HuH-7 (cell line): ENCODE measurements around the gene ZC3HAV1L.
"Not testable (repeated sequence)": the region's sequence is repeated elsewhere in the genome, so short reads cannot be mapped to it uniquely, and the experiment has no call there.

Source experiments
- DNase-seq: peaks from one replicate; pipeline ENCODE4 v3.0.0; 2011; ENCODE audit warnings: low spot score

ZC3HAV1L gene

GRCh38 chr7:139054101-139054500, 18.3 kb upstream of the ZC3HAV1L start:
- DNase-seq = no peak

- DNase-seq = no peak
These were observed 15.8 kb upstream of the ZC3HAV1L start for GRCh38 chr7:139051655-139052054.

- DNase-seq = no peak
These were observed 14.1 kb upstream of the ZC3HAV1L start for GRCh38 chr7:139049936-139050335.

- no peak for DNase-seq
These were observed 13.3 kb upstream of the ZC3HAV1L start for GRCh38 chr7:139049111-139049510.

GRCh38 chr7:139047970-139048369, 12.1 kb upstream of the ZC3HAV1L start:
- DNase-seq = no peak

- no peak for DNase-seq
These were observed 10.3 kb upstream of the ZC3HAV1L start for GRCh38 chr7:139046143-139046542.

GRCh38 chr7:139044813-139045794, 9.3 kb upstream of the ZC3HAV1L start:
- no peak for DNase-seq

- no peak for DNase-seq
These were observed 8.3 kb upstream of the ZC3HAV1L start for GRCh38 chr7:139043823-139044812.

- no peak for DNase-seq
These were observed 5.7 kb upstream of the ZC3HAV1L start for GRCh38 chr7:139041378-139042085.

GRCh38 chr7:139038691-139039090, 2.8 kb upstream of the ZC3HAV1L start:
- no peak for DNase-seq

- DNase-seq = no peak
These were observed 1.1 kb upstream of the ZC3HAV1L start for GRCh38 chr7:139036901-139037300.

- peak; percentile 56 for DNase-seq
These were observed 822 bp downstream of the ZC3HAV1L start for GRCh38 chr7:139034855-139035585.

- DNase-seq = no peak
These were observed 1.5 kb downstream of the ZC3HAV1L start for GRCh38 chr7:139034336-139034735.

- no peak for DNase-seq
These were observed 2.3 kb downstream of the ZC3HAV1L start for GRCh38 chr7:139033346-139034114.

GRCh38 chr7:139032473-139032872, 3.4 kb downstream of the ZC3HAV1L start:
- DNase-seq = no peak

GRCh38 chr7:139029353-139029752, 6.5 kb downstream of the ZC3HAV1L start:
- no peak for DNase-seq

GRCh38 chr7:139026551-139026950, 9.3 kb downstream of the ZC3HAV1L start:
- no peak for DNase-seq

GRCh38 chr7:139025861-139026260, 10.0 kb downstream of the ZC3HAV1L start:
- DNase-seq = not testable (repeated sequence)

- no peak for DNase-seq
These were observed 12.8 kb downstream of the ZC3HAV1L start for GRCh38 chr7:139023076-139023475.

GRCh38 chr7:139022286-139022685, 13.6 kb downstream of the ZC3HAV1L start:
- DNase-seq = no peak
